Measurements from ENCODE around the gene FHIT.

- TF ChIP-seq CTCF (IDR thresholded peaks at IDR 0.05) (no peak), POLR2A (IDR thresholded peaks at IDR 0.05) (no peak), POLR2AphosphoS5 (IDR thresholded peaks at IDR 0.05) (no peak), EP300 (IDR thresholded peaks at IDR 0.05; ENCODE audit: low read depth) (no peak)
Measured at GRCh38 chr3:60079076-60079475, 1172.2 kb downstream of the FHIT start.

Data from transverse colon (tissue), 4 donors.